Glutamatergic neuron (in vitro differentiated cells): ENCODE results near the gene MFRP. TPM values are rescaled to one million over a fixed set of nuclear protein-coding genes. Genes with fewer than 3 reads are reported as not detected.
A peak's percentile ranks its signal among the peaks of the same experiment; 100 is the strongest.

Experiments used
- DNase-seq: peaks from one replicate; pipeline ENCODE4 v3.0.0; 2022
- H3K27ac Mint-ChIP-seq: one replicate; pipeline ENCODE4 v1.8.0; 2020; ENCODE audit warnings: mild to moderate bottlenecking, mixed read lengths, inconsistent platforms; ENCODE audit not compliant: unreplicated experiment
- H3K27me3 Mint-ChIP-seq: one replicate; pipeline ENCODE4 v1.8.0; 2020; ENCODE audit warnings: mild to moderate bottlenecking, moderate library complexity, mixed read lengths, inconsistent platforms; ENCODE audit not compliant: unreplicated experiment
- H3K36me3 Mint-ChIP-seq: one replicate; pipeline ENCODE4 v1.8.0; 2020; ENCODE audit warnings: mild to moderate bottlenecking, mixed read lengths, inconsistent platforms; ENCODE audit not compliant: unreplicated experiment
- H3K4me1 Mint-ChIP-seq: one replicate; pipeline ENCODE4 v1.8.0; 2020; ENCODE audit warnings: mild to moderate bottlenecking, low read depth, mixed read lengths, inconsistent platforms; ENCODE audit not compliant: unreplicated experiment
- H3K4me3 Mint-ChIP-seq: one replicate; pipeline ENCODE4 v1.8.0; 2020; ENCODE audit warnings: mild to moderate bottlenecking, mixed read lengths, inconsistent platforms; ENCODE audit not compliant: unreplicated experiment
- H3K9me3 Mint-ChIP-seq: one replicate; pipeline ENCODE4 v1.8.0; 2020; ENCODE audit warnings: mild to moderate bottlenecking, moderate library complexity, mixed read lengths, inconsistent platforms; ENCODE audit not compliant: unreplicated experiment
- CTCF ChIP-seq: fragments of 200-600 bp; sonication (generic); IDR thresholded peaks from one replicate; pipeline ENCODE4 v1.5.0; 2021; ENCODE audit not compliant: partially characterized antibody, unreplicated experiment
- total RNA-seq: library from RNA; stranded (reverse); fragmentation: NEBNext Ultra II Directional; extraction: Animal tissue kit (Norgen Biotek cat#: 25700); gene quantifications from one replicate; pipeline ENCODE4 v1.2.1, GENCODE V29; 2021; ENCODE audit not compliant: unreplicated experiment

The MFRP gene
- total RNA-seq, 1 donor from 2014 or later = not detected

GRCh38 chr11:119332111-119332765 is 14.3 kb downstream of the MFRP start:
- Mint-ChIP-seq H3K4me1 (peaks cover 5% of the 10 kb centered on the region), H3K4me3 (no peak overlapping the region)
- DNase-seq = no peak

DNA sequence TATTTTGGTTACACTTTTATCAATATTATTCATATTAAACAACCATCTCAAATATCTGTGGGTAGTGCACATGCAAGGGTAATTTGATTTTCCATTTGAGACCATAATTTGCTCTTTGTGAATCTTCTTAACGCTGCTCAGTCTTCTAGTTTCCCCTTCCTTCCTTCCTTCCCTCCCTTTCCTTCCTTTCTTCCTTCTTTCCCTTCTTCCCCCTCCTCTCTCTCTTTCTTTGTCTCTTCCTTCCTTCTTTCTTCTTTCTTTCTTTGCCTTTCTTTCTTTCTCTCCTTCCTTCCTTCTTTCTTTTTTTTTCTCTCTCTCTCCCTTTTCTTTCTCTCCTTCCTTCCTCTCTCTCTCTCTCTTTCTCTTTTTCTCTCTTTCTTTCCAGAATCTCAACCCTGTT is 16.3 kb downstream of the MFRP start:
- Mint-ChIP-seq H3K36me3 (no peaks in the 10 kb centered on the region), H3K27ac (no peak overlapping the region), H3K4me1 (peaks cover 5% of the 10 kb centered on the region), H3K4me3 (no peak overlapping the region), H3K27me3 (peaks cover 2% of the 10 kb centered on the region), H3K9me3 (peaks cover 2% of the 10 kb centered on the region)
- no peak for DNase-seq
- TF ChIP-seq CTCF = no peak

More at GRCh38 chr11:119332111-119332765, 14.3 kb downstream of the MFRP start:
- Mint-ChIP-seq H3K27ac (no peak overlapping the region), H3K27me3 (peaks cover 2% of the 10 kb centered on the region), H3K9me3 (peaks cover 2% of the 10 kb centered on the region), H3K36me3 (no peaks in the 10 kb centered on the region)
- TF ChIP-seq CTCF = no peak

- H3K4me1 Mint-ChIP-seq = no peaks in the 10 kb centered on the region
- no peak for DNase-seq
- peaks cover 1% of the 10 kb centered on the region for H3K9me3 Mint-ChIP-seq
- H3K4me3 Mint-ChIP-seq = no peak overlapping the region
- H3K36me3 Mint-ChIP-seq = no peaks in the 10 kb centered on the region
- peaks cover 2% of the 10 kb centered on the region for H3K27me3 Mint-ChIP-seq
- no peak overlapping the region for H3K27ac Mint-ChIP-seq
- TF ChIP-seq CTCF = no peak
These were observed 17.2 kb downstream of the MFRP start for GRCh38 chr11:119329320-119329719.

DNA sequence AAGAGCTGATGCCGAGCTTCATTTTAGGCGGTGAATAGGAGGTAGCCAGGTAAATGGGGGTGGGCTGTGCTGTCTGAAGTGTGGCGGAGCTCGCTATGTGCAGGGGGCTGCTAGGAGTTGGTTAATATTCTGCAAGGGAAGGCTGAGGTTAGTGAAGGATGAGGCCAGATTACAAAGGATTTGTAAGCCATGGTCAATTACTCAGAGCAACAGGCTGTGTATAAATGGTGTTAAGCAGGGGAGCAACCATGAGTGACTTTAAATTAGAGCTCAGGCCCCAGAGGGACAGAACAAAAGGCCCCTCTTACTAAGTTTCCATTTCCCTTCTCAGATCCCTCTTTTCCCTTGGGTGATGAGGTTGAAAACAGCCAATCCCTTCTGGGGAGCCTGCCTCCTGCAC is 22.3 kb downstream of the MFRP start:
- peaks cover 1% of the 10 kb centered on the region for H3K9me3 Mint-ChIP-seq
- no peaks in the 10 kb centered on the region for H3K27me3 Mint-ChIP-seq
- H3K4me1 Mint-ChIP-seq = peaks cover 3% of the 10 kb centered on the region
- DNase-seq = no peak
- H3K36me3 Mint-ChIP-seq = no peaks in the 10 kb centered on the region
- no peak overlapping the region for H3K27ac Mint-ChIP-seq
- no peak overlapping the region for H3K4me3 Mint-ChIP-seq
- TF ChIP-seq CTCF = no peak

GRCh38 chr11:119323532-119324033 is 22.9 kb downstream of the MFRP start:
- no peak overlapping the region for H3K4me3 Mint-ChIP-seq
- H3K27me3 Mint-ChIP-seq = no peaks in the 10 kb centered on the region
- H3K9me3 Mint-ChIP-seq = peaks cover 1% of the 10 kb centered on the region
- TF ChIP-seq CTCF = peak; percentile 90
- peak; percentile 86 for DNase-seq
- no peaks in the 10 kb centered on the region for H3K36me3 Mint-ChIP-seq
- H3K27ac Mint-ChIP-seq = no peak overlapping the region
- H3K4me1 Mint-ChIP-seq = peaks cover 7% of the 10 kb centered on the region
